Activated T-helper 1 cell treated with anti-CD3 and anti-CD28 coated beads, Interleukin-2, amount 50 U/mL, for 16 hours (primary cell): ENCODE results near the gene GHR.

ENCODE experiments used
- DNase-seq, 2 donors: peaks; one replicate each; pipeline ENCODE4 v3.0.0-alpha.2; 2020; ENCODE audit warnings: low read depth in 1 of 2, low spot score in 1 of 2

GHR gene

GRCh38 chr5:42515504-42515903, 92.3 kb downstream of the GHR start:
- no peak for DNase-seq

DNA sequence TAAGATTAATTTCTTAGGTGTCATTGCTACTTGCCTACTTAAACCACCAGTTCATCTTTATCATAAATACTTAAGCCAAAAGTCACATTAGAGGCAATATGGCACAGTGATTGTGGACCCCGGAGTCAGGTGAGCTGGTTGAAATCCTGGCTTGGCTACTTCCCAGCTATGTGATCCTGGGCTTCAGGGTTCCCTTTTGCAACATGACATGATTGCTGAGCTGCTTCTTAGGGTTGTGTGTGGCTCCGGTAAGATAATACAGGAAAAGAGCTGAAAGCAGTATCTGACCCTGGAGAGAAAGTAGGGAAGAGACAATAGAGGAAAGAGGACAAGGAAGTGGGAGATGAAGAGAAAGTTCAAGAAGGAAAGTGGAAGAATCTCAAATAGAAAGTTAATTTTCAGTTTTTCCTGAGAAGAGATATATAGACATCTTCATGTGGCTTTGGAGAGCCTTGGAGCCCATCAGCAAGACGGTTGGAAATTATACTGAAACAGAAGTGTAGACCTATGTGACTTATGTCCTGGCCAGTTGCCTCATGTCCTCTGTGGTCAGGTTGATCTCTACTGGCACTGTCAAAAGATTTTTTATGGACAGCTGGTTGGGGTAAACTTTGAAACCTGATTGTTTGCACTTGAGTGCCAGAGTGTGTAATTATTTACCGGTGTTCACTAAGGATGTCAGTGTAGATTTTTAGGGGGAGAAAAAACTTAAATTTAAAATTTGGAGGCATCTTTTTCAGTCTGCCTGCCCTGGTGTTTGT, 93.2 kb downstream of the GHR start:
- no peak for DNase-seq

DNA sequence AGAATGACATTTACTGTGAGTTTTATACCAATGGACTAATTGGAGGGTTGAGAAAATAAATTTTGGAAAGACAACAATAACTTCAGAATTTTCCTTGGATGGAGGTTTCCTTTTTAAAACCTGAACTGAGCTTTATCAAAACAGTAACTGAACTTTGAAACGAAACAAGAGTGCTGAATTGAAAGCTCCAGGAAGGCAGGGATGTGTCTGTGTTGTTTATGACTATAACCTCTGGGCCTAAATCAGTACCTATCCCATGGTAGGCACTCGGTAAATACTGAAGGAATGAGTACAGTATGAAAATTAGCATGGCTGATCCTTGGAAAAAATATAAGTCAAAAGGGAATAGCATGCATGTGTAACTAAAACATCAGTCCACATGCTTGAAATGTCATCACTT, 93.9 kb downstream of the GHR start:
- no peak for DNase-seq

DNA sequence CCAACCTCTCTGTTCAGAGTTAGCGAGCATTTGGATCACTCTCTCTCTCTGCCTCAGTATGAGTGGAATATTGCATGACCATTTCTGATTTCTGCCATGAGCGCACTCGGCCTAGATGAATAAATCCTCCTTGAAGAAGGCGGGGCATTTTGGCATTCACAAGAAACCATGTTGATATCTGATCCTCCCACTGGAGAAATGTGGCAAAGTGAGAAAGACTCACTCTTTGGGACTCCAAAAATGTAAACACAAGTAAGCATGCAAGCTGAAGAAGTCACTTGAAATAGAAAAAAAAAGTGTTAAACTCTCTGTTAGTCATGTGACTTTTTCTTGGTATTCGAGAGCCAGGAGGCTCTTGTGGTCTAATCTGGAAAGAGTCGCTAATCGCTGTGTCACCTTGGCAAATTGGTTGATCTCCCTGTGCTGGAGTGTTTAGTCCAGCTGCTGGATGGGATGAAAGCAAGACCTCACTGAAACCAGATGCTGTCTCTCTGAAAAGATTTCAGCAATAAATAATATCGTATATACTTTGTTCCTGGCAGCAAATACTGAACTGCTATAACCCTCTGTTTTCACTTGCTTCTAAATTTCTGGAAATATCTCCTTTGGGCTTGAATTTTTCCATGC, 95.5 kb downstream of the GHR start:
- no peak for DNase-seq

DNA sequence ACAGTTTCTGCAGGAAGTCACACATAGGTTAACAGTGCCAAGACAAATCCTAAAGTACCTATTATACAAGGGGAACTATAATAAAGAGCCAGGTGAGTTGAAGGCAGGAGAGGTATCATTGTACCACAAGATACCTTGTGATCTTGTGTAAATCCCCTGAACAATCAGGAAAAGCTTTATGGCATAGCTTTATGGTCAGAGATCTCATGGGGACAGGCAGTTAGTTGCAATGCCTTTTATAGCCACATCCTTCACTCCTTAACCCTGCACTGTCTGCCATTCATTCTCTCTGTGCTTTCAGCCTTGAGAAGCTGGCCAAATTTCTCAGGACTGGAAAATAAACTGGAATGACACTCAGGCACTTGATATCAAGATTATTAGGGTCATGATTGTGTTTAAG, 97.0 kb downstream of the GHR start:
- no peak for DNase-seq

DNA sequence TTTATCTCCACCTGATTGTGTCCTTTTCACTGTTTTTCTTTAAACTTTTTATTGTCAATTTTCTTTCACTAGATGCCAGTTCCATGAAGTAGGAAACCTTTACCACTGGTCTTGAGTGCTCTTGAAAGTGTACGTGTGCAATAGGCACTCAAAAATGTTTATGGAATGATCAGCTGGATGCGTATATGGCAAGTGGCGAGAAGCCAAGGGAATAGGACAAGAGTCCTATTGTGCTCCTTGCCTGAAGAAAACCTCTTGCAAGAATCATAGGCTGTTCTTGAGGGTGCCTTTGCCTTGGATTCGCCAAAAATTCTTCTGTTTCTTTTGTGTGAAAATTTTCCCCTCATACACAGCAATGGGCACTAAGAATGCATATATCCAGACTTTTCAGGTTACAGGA, 97.7 kb downstream of the GHR start:
- no peak for DNase-seq

DNA sequence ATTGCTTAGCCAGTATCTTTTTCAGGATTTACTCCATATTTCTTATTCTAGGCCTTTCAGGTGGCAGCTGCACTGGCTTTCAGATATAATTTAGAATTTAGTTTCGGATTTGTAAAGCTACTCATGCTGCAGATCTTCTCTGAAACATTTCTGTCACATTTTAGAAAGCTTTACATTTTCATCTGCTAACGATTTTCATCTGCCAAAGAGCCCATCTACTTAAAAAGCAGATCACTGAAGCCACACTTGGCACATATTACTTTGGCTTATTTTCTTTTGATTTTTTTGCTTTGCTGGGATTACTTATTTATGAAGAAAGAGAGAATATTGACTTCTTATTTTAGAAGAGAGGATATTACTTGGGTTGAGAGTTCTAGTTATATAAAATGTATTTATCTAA, 98.2 kb downstream of the GHR start:
- DNase-seq: no peak

GRCh38 chr5:42522783-42523182, 99.5 kb downstream of the GHR start:
- DNase-seq: no peak

GRCh38 chr5:42526179-42526578, 102.9 kb downstream of the GHR start:
- DNase-seq: no peak

- no peak for DNase-seq
These were observed 108.4 kb downstream of the GHR start for GRCh38 chr5:42531611-42532010.

DNA sequence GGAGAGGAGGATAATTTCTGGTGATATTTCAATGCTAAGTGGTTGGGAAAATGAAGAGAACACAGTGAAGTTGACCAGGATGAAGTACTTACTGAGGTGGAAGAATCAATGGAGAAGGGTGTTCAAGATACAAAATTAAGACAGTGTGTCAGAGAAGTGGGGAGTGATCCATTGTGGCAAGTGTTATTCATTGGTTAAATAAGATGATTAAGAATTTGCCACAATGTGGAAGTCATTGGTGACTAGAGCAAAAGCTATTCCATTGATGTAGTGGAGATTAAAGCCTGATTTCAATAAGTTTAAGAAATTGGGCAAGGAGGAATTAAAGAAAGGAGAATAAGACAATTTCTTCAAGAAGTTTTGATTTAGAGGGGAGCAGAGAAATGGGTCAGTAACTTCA, 118.9 kb downstream of the GHR start:
- DNase-seq: no peak

DNA sequence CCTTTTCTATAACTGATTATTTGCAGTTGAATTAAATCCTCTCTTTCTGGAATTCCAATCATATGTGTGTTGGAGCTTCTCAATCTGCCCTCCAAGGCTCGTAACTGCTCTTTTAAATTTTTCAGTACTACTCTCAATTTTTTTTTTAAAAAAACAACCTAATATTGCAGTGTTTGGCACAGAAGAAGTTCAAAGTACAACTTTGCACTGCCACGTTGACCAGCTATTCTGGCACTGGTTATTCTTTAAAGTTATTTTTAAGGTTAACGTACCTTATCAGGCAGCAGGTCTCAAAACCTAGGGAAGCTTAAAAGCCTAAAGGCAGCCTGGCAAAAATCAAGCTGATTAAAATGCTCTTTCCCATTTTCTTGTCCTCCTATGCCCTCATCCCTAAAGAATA, 120.5 kb downstream of the GHR start:
- DNase-seq: no peak

- DNase-seq: no peak
These were observed 121.8 kb downstream of the GHR start for GRCh38 chr5:42545038-42545437.

GRCh38 chr5:42547141-42547540, 123.9 kb downstream of the GHR start:
- DNase-seq: no peak

DNA sequence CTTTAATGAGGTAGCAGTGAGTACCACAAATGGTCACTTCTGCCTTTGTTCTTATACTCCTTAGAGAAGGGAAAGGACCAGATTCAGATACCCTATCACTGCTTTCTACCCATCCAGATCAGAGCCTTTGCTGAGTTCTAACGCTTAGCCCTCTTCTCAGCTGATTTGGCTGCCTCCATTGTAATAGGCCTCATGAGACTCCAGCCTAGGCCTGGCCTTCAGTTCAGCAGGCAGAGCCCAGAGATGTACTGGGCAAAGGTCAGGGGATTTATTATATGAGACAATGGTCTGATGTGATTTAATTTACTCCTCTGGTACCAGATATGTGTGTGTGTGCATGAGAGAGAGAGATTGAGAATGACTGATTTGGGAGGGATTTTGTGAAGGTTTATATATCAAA, 124.7 kb downstream of the GHR start:
- no peak for DNase-seq

GRCh38 chr5:42552597-42552996, 129.4 kb downstream of the GHR start:
- no peak for DNase-seq

DNA sequence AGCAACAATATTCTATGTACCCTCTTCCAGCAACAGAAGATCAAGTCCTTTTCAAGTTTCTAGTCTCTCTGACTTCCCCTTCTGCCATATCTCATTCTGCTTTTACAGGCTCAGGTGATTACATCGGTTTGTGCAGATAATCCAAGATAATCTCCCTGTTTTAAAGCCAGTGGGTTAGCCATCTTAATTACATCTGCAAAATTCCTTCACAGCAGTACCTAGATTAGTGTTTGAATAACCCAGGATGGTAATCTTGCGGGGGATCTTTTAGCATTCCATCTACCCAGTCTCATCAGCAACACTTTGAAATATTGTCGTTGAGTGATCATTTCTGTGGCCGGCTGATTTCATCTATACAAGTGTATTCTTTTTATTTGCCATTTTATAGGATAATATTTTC, 130.2 kb downstream of the GHR start:
- no peak for DNase-seq

- DNase-seq: no peak
These were observed 131.8 kb downstream of the GHR start for GRCh38 chr5:42555010-42555409.

GRCh38 chr5:42555797-42556196, 132.6 kb downstream of the GHR start:
- DNase-seq: no peak

GRCh38 chr5:42557689-42558088, 134.4 kb downstream of the GHR start:
- DNase-seq: no peak

- no peak for DNase-seq
These were observed 138.4 kb downstream of the GHR start for GRCh38 chr5:42561656-42562055.

- DNase-seq: no peak
These were observed 141.6 kb downstream of the GHR start for GRCh38 chr5:42564689-42565356.
